NCI-H524 treated with DMSO at 0.1 percent for 48 hours (cell line): ENCODE data around the gene MAGI1.
A peak's percentile ranks its signal among the peaks of the same experiment; 100 is the strongest.
"Not testable (repeated sequence)": the region's sequence is repeated elsewhere in the genome, so short reads cannot be mapped to it uniquely, and the experiment has no call there.

Source experiments
- DNase-seq: peaks from one replicate; lab custom pipeline; 2025; lab: John Stamatoyannopoulos, UW

The MAGI1 gene

GRCh38 chr3:65904016-65904415 is 134.7 kb downstream of the MAGI1 start:
- DNase-seq: no peak

GRCh38 chr3:65902304-65902793 is 136.4 kb downstream of the MAGI1 start:
- DNase-seq: no peak

GRCh38 chr3:65901226-65901625 is 137.5 kb downstream of the MAGI1 start:
- DNase-seq: no peak

- DNase-seq: no peak
Measured at GRCh38 chr3:65899226-65899625, 139.5 kb downstream of the MAGI1 start.

- DNase-seq: no peak
Measured at GRCh38 chr3:65897766-65898165, 141.0 kb downstream of the MAGI1 start.

GRCh38 chr3:65896321-65896720 is 142.4 kb downstream of the MAGI1 start:
- no peak for DNase-seq

GRCh38 chr3:65894679-65895453 is 143.9 kb downstream of the MAGI1 start:
- DNase-seq: no peak

GRCh38 chr3:65894126-65894525 is 144.6 kb downstream of the MAGI1 start:
- no peak for DNase-seq

- no peak for DNase-seq
Measured at GRCh38 chr3:65893631-65894030, 145.1 kb downstream of the MAGI1 start.

GRCh38 chr3:65891477-65891876 is 147.2 kb downstream of the MAGI1 start:
- not testable (repeated sequence) for DNase-seq

- no peak for DNase-seq
Measured at GRCh38 chr3:65890328-65890727, 148.4 kb downstream of the MAGI1 start.

GRCh38 chr3:65889707-65890099 is 149.0 kb downstream of the MAGI1 start:
- no peak for DNase-seq

GRCh38 chr3:65888980-65889706 is 149.6 kb downstream of the MAGI1 start:
- DNase-seq: no peak

- no peak for DNase-seq
Measured at GRCh38 chr3:65888196-65888595, 150.5 kb downstream of the MAGI1 start.

GRCh38 chr3:65886391-65886790 is 152.3 kb downstream of the MAGI1 start:
- peak; percentile 17 for DNase-seq

- no peak for DNase-seq
Measured at GRCh38 chr3:65884071-65884470, 154.6 kb downstream of the MAGI1 start.

- DNase-seq: no peak
Measured at GRCh38 chr3:65883613-65884012, 155.1 kb downstream of the MAGI1 start.

- no peak for DNase-seq
Measured at GRCh38 chr3:65880350-65880749, 158.4 kb downstream of the MAGI1 start.

- DNase-seq: no peak
Measured at GRCh38 chr3:65879372-65879771, 159.3 kb downstream of the MAGI1 start.

GRCh38 chr3:65878831-65879230 is 159.9 kb downstream of the MAGI1 start:
- no peak for DNase-seq

- no peak for DNase-seq
Measured at GRCh38 chr3:65877160-65877559, 161.6 kb downstream of the MAGI1 start.

GRCh38 chr3:65876028-65876420 is 162.7 kb downstream of the MAGI1 start:
- DNase-seq: no peak

GRCh38 chr3:65875393-65876027 is 163.2 kb downstream of the MAGI1 start:
- DNase-seq: no peak
